K562 (cell line): ENCODE results near the gene LPCAT2. TPM values are rescaled to one million over a fixed set of nuclear protein-coding genes. Genes with fewer than 3 reads are reported as not detected.

Source experiments
- ATAC-seq: fragments of 200-7000 bp; cut with Tn5 transposase; 3 replicates; pipeline ENCODE4 v1.9.1; 2020; ENCODE audit warnings: moderate library complexity
- BruUV-seq: library from RNA; stranded (reverse); fragments of 400-500 nt; replicated peaks from 2 replicates; lab custom pipeline; 2021; lab: Mats Ljungman, UMichigan
- CTCF ChIA-PET: fragments of 300-600 bp; formaldehyde crosslinking; extraction: SDS; loops from one replicate; lab custom pipeline; 2021; ENCODE audit warnings: low intra/inter-chr PET ratio; lab: Yijun Ruan, JAX
- POLR2A ChIA-PET: fragments of 300-600, 350-650 bp; sonication (Branson Sonifier 250); formaldehyde crosslinking; extraction: SDS; loops from one replicate; lab custom pipeline; 2021; ENCODE audit warnings: antibody characterized with exemption, inconsistent platforms; lab: Yijun Ruan, JAX
- DNase-seq, 4 experiments: peaks; one replicate each; pipeline versions ENCODE4 v3.0.0 to v3.0.0-alpha.2; 2011 to 2018; ENCODE audit warnings: low spot score in 3 of 4, mixed read lengths in 3 of 4; ENCODE audit errors: extremely low read depth in 1 of 4
- FAIRE-seq: peaks from 2 replicates; lab custom pipeline; 2011; peaks lifted over from hg19 to GRCh38; lab: Jason Lieb, UNC
- H2AFZ ChIP-seq: 2 replicates; pipeline ENCODE4 v1.6.0; 2011; ENCODE audit warnings: low read depth, low read length, control low read depth, inconsistent platforms
- H3K27ac ChIP-seq: fragments of 200-600 bp; 3 replicates; pipeline ENCODE4 v1.8.0; 2011; ENCODE audit warnings: low read depth, mild to moderate bottlenecking, control low read depth, inconsistent platforms, low read length, moderate library complexity, mixed read lengths; ENCODE audit errors: extremely low read depth
- H3K27me3 ChIP-seq, 2 experiments: fragments of 300-600 bp in 1 of 2; 2 replicates in 1 of 2; 3 replicates in 1 of 2; pipeline versions ENCODE4 v1.6.0 to v1.8.0; 2011; ENCODE audit warnings: inconsistent platforms in 2 of 2, low read length in 2 of 2, mild to moderate bottlenecking in 1 of 2, mixed read lengths in 1 of 2, moderate library complexity in 1 of 2; ENCODE audit not compliant: control insufficient read depth in 2 of 2, insufficient read depth in 2 of 2
- H3K36me3 ChIP-seq: fragments of 300-600 bp; 3 replicates; pipeline ENCODE4 v1.8.0; 2011; ENCODE audit warnings: mild to moderate bottlenecking, low read length, inconsistent platforms; ENCODE audit not compliant: control insufficient read depth, insufficient read depth
- H3K4me1 ChIP-seq, 2 experiments: fragments of 200-600 bp in 1 of 2; replicated peaks in 1 of 2; 2 replicates in 1 of 2; 3 replicates in 1 of 2; pipeline versions ENCODE4 v1.5.1 to v1.8.0; 2011; ENCODE audit warnings: inconsistent platforms in 2 of 2, low read length in 2 of 2, mild to moderate bottlenecking in 1 of 2, mixed read lengths in 1 of 2, moderate library complexity in 1 of 2; ENCODE audit not compliant: control insufficient read depth in 2 of 2, insufficient read depth in 2 of 2
- H3K4me2 ChIP-seq: 2 replicates; pipeline ENCODE4 v1.6.1; 2011; ENCODE audit warnings: low read length, control low read depth, inconsistent platforms, mixed read lengths; ENCODE audit not compliant: insufficient read depth
- H3K4me3 ChIP-seq: fragments of 200-600 bp; sonication (generic), shearing (Covaris generic); 2 replicates; pipeline ENCODE4 v1.5.1; 2016; ENCODE audit warnings: control low read depth, inconsistent platforms
- H3K79me2 ChIP-seq: fragments of 200-600 bp; 3 replicates; pipeline ENCODE4 v1.8.0; 2011; ENCODE audit warnings: low read length, inconsistent platforms; ENCODE audit not compliant: control insufficient read depth, insufficient read depth
- H3K9ac ChIP-seq, 2 experiments: 2 replicates each; pipeline versions ENCODE4 v1.6.0 to v1.6.1; 2011; ENCODE audit warnings: low read depth in 2 of 2, low read length in 2 of 2, control low read depth in 1 of 2, inconsistent platforms in 1 of 2, mild to moderate bottlenecking in 1 of 2, mixed read lengths in 1 of 2; ENCODE audit not compliant: insufficient read depth in 1 of 2
- H3K9me1 ChIP-seq: one replicate; pipeline ENCODE4 v1.6.0; 2011; ENCODE audit warnings: inconsistent platforms, mild to moderate bottlenecking, low read length, moderate library complexity; ENCODE audit not compliant: control insufficient read depth, insufficient read depth
- H3K9me3 ChIP-seq: replicated peaks from 2 replicates; pipeline ENCODE4 v1.5.1; 2011; ENCODE audit warnings: low read depth, low read length, inconsistent platforms; ENCODE audit not compliant: control insufficient read depth, insufficient read depth
- H4K20me1 ChIP-seq: replicated peaks from 2 replicates; pipeline ENCODE4 v1.6.1; 2011; ENCODE audit warnings: low read length, inconsistent platforms, mixed read lengths; ENCODE audit not compliant: control insufficient read depth, insufficient read depth
- ARHGAP35 ChIP-seq: fragments of 450-650 bp; IDR thresholded peaks from 2 replicates; pipeline ENCODE4 v1.6.1; 2018; ENCODE audit not compliant: partially characterized antibody
- BRD9 ChIP-seq: fragments of 450-650 bp; IDR thresholded peaks from 2 replicates; pipeline ENCODE4 v1.6.1; 2018; ENCODE audit warnings: low read depth; ENCODE audit not compliant: partially characterized antibody
- GTF2E2 ChIP-seq: fragments of 200-800 bp; sonication (Bioruptor generic); IDR thresholded peaks from 2 replicates; pipeline ENCODE4 v1.6.1; 2016; ENCODE audit warnings: missing genetic modification characterization, missing compliant biosample characterization
- NFIC ChIP-seq: fragments of 450-650 bp; IDR thresholded peaks from 2 replicates; pipeline ENCODE4 v1.6.1; 2017; ENCODE audit warnings: mild to moderate bottlenecking, inconsistent platforms
- POLR2H ChIP-seq: IDR thresholded peaks from 2 replicates; pipeline ENCODE4 v1.6.1; 2016; ENCODE audit warnings: missing genetic modification characterization, low read depth, mild to moderate bottlenecking, control low read depth, missing compliant biosample characterization, moderate library complexity
- RBM34 ChIP-seq: fragments of 200-400 bp; formaldehyde crosslinking; IDR thresholded peaks from 2 replicates; pipeline ENCODE4 v1.6.1; 2018; ENCODE audit warnings: low read length, borderline replicate concordance; ENCODE audit not compliant: insufficient read depth
- SMC3 ChIP-seq: conservative IDR thresholded peaks from 2 replicates; pipeline ENCODE4 v1.6.1; 2011; ENCODE audit warnings: low read depth, low read length, improper control_type of control experiment; ENCODE audit not compliant: insufficient read depth
- ZEB2 ChIP-seq: fragments of 450-650 bp; IDR thresholded peaks from 2 replicates; pipeline ENCODE4 v1.6.1; 2016
- ZNF24 ChIP-seq: fragments of 450-650 bp; IDR thresholded peaks from 2 replicates; pipeline ENCODE4 v1.6.1; 2016
- ZNF311 ChIP-seq: fragments of 250-450 bp; sonication (Bioruptor Pico); IDR thresholded peaks from 2 replicates; pipeline ENCODE4 v1.4.0; 2020; ENCODE audit warnings: mild to moderate bottlenecking, moderate library complexity
- ZNF79 ChIP-seq: fragments of 250-450 bp; sonication (Bioruptor Pico); IDR thresholded peaks from 2 replicates; pipeline ENCODE4 v1.4.0; 2020; ENCODE audit warnings: low read depth, mild to moderate bottlenecking, moderate library complexity
- ZZZ3 ChIP-seq: fragments of 450-650 bp; IDR thresholded peaks from 2 replicates; pipeline ENCODE4 v1.6.1; 2016; ENCODE audit warnings: antibody characterized with exemption, mild to moderate bottlenecking, moderate library complexity
- WGBS: fragments of 100-300 bp; shearing (Covaris generic); methylation state at CpG from one replicate; pipeline ENCODE4 v1.1.6; 2016; ENCODE audit warnings: low coverage, mixed read lengths; ENCODE audit not compliant: insufficient coverage; ENCODE audit errors: missing lambda C conversion rate; 5-methylcytosine and 5-hydroxymethylcytosine counted together
- in situ Hi-C: fragments of 300-500 bp; cut with MboI; formaldehyde crosslinking; loops from 4 replicates; pipeline ENCODE4 v1.15.0; 2018; ENCODE audit warnings: inconsistent platforms, mixed read lengths
- intact Hi-C: fragments of 100-400 bp; cut with micrococcal nuclease; formaldehyde crosslinking; loops from 2 replicates; pipeline ENCODE4 v1.14.2; 2022
- polyA plus RNA-seq, 8 experiments: library from polyadenylated mRNA; depleted of rRNA in 4 of 8; stranded (reverse) in 5 of 8; unstranded in 3 of 8; fragments of >200 nt; fragmentation: Nextera tagmentation in 2 of 8; fragmentation: Illumina TruSeq in 1 of 8; extraction: Ambion mirVana in 2 of 8; extraction: Trizol in 1 of 8; gene quantifications; 2 replicates each; pipeline versions ENCODE4 v1.2.1 to v1.2.3, GENCODE V29; 2011 to 2014; ENCODE audit warnings: inconsistent platforms in 1 of 8, missing spikeins in 1 of 8
- total RNA-seq, 7 experiments: library from RNA; depleted of rRNA in 6 of 7; stranded (reverse); fragments of >200 nt in 6 of 7; fragmentation: Illumina TruSeq in 2 of 7; extraction: Trizol in 2 of 7; gene quantifications; 2 replicates each; pipeline versions ENCODE4 v1.2.1 to v1.2.3, GENCODE V29; 2011 to 2021; ENCODE audit warnings: low replicate concordance in 1 of 7
- TF ChIP-seq, protein P1 (sequence below): sonication (generic); formaldehyde crosslinking; IDR thresholded peaks from 2 replicates; pipeline ENCODE4 v1.8.0; 2023; ENCODE audit warnings: mild to moderate bottlenecking, missing genetic modification reagents
- TF ChIP-seq, protein P2 (sequence below), 2 experiments: fragments of 450-650 bp in 1 of 2; sonication (generic) in 1 of 2; formaldehyde crosslinking; conservative IDR thresholded peaks; 2 replicates each; pipeline versions ENCODE4 v1.4.0 to v1.8.1; 2020 to 2022; ENCODE audit warnings: mild to moderate bottlenecking in 1 of 2, missing genetic modification reagents in 1 of 2
- TF ChIP-seq, protein P3 (sequence below): sonication (generic); formaldehyde crosslinking; IDR thresholded peaks from 2 replicates; pipeline ENCODE4 v1.8.1; 2022; ENCODE audit warnings: missing genetic modification reagents
- TF ChIP-seq, protein P4 (sequence below): sonication (generic); formaldehyde crosslinking; IDR thresholded peaks from 2 replicates; pipeline ENCODE4 v1.9.0; 2022; ENCODE audit warnings: mild to moderate bottlenecking, missing genetic modification reagents

Gene LPCAT2
- total and polyA plus RNA-seq, 9 of the 15 experiments (the other 6 are each of a cell fraction or from before 2014, with no cell fraction given), result 2.9 to 15.0 (median 7.3) TPM

DNA sequence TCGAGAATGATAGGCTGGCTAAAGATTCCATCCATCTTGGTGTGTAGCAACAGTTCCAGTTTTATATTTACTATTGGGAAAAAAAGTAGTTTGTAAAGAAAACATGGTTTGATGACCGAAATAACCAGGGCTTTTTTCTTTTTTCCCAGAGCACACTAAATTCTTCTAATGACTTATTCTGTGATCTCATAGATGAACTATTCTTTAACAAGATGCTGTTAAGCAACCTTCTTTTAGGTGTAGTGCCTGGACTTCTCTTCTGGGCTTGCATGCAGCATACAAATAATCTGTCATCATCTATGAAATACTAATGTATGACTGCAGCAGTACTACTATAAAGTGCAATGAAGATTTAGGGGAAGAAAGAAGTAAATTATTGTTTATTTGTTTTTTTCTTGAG lies 46.6 kb downstream of the LPCAT2 start:
- BruUV-seq, result no TSS peak
- no peak overlapping the region for H3K4me3 ChIP-seq
- WGBS, result 18% methylated on average over 2 of the region's 2 CpGs
- CTCF ChIA-PET, result no interaction called here
- DNase-seq (no peak), FAIRE-seq (no peak)
- intact Hi-C loops, result no loop called here
- H2AFZ ChIP-seq, result no peak overlapping the region
- H3K9ac ChIP-seq, result no peak overlapping the region
- POLR2A ChIA-PET, result no interaction called here
- H3K9me3 ChIP-seq, result no peaks in the 10 kb centered on the region
- H3K36me3 ChIP-seq, result no peaks in the 10 kb centered on the region
- no peaks in the 10 kb centered on the region for H3K4me1 ChIP-seq
- no peaks in the 10 kb centered on the region for H3K27me3 ChIP-seq
- H3K79me2 ChIP-seq, result no peaks in the 10 kb centered on the region
- no peak overlapping the region for H3K4me2 ChIP-seq
- TF ChIP-seq, protein P1, sequence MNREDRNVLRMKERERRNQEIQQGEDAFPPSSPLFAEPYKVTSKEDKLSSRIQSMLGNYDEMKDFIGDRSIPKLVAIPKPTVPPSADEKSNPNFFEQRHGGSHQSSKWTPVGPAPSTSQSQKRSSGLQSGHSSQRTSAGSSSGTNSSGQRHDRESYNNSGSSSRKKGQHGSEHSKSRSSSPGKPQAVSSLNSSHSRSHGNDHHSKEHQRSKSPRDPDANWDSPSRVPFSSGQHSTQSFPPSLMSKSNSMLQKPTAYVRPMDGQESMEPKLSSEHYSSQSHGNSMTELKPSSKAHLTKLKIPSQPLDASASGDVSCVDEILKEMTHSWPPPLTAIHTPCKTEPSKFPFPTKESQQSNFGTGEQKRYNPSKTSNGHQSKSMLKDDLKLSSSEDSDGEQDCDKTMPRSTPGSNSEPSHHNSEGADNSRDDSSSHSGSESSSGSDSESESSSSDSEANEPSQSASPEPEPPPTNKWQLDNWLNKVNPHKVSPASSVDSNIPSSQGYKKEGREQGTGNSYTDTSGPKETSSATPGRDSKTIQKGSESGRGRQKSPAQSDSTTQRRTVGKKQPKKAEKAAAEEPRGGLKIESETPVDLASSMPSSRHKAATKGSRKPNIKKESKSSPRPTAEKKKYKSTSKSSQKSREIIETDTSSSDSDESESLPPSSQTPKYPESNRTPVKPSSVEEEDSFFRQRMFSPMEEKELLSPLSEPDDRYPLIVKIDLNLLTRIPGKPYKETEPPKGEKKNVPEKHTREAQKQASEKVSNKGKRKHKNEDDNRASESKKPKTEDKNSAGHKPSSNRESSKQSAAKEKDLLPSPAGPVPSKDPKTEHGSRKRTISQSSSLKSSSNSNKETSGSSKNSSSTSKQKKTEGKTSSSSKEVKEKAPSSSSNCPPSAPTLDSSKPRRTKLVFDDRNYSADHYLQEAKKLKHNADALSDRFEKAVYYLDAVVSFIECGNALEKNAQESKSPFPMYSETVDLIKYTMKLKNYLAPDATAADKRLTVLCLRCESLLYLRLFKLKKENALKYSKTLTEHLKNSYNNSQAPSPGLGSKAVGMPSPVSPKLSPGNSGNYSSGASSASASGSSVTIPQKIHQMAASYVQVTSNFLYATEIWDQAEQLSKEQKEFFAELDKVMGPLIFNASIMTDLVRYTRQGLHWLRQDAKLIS (CRISPR knock-in tag), result no peak
- TF ChIP-seq NFIC (no peak), ZZZ3 (no peak), ZNF24 (no peak), SMC3 (no peak), ZEB2 (no peak), POLR2H (no peak), ARHGAP35 (no peak), RBM34 (no peak), ZNF311 (CRISPR knock-in tag) (no peak), GTF2E2 (tag) (no peak), ZNF79 (CRISPR knock-in tag) (no peak), BRD9 (no peak)
- TF ChIP-seq, protein P2, sequence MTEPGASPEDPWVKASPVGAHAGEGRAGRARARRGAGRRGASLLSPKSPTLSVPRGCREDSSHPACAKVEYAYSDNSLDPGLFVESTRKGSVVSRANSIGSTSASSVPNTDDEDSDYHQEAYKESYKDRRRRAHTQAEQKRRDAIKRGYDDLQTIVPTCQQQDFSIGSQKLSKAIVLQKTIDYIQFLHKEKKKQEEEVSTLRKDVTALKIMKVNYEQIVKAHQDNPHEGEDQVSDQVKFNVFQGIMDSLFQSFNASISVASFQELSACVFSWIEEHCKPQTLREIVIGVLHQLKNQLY (CRISPR knock-in tag; conservative IDR thresholded peaks at IDR 0.05), result no peak
- TF ChIP-seq, protein P3, sequence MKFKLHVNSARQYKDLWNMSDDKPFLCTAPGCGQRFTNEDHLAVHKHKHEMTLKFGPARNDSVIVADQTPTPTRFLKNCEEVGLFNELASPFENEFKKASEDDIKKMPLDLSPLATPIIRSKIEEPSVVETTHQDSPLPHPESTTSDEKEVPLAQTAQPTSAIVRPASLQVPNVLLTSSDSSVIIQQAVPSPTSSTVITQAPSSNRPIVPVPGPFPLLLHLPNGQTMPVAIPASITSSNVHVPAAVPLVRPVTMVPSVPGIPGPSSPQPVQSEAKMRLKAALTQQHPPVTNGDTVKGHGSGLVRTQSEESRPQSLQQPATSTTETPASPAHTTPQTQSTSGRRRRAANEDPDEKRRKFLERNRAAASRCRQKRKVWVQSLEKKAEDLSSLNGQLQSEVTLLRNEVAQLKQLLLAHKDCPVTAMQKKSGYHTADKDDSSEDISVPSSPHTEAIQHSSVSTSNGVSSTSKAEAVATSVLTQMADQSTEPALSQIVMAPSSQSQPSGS (CRISPR knock-in tag), result no peak
- TF ChIP-seq, protein P4, sequence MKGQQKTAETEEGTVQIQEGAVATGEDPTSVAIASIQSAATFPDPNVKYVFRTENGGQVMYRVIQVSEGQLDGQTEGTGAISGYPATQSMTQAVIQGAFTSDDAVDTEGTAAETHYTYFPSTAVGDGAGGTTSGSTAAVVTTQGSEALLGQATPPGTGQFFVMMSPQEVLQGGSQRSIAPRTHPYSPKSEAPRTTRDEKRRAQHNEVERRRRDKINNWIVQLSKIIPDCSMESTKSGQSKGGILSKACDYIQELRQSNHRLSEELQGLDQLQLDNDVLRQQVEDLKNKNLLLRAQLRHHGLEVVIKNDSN (CRISPR knock-in tag), result no peak
- TF ChIP-seq, all 486 proteins: peak for 0
- in situ Hi-C loops, result no loop called here
- Histone ChIP-seq H3K9me1 (no peaks in the 10 kb centered on the region), H4K20me1 (no peaks in the 10 kb centered on the region), H3K27ac (no peak overlapping the region)
- no peak for ATAC-seq
